ENCODE data around the gene RALB. TPM values are rescaled to one million over a fixed set of nuclear protein-coding genes. Genes with fewer than 3 reads are reported as not detected.

Gene RALB
- total RNA-seq, 1 donor from 2014 or later = 25.9 TPM

- peak overlapping the region; percentile 90 for H3K27ac Mint-ChIP-seq
- peaks cover 39% of the 10 kb centered on the region for H3K4me1 Mint-ChIP-seq
- DNase-seq (ENCODE audit: low spot score in 2 of 2, unreplicated experiment in 2 of 2) = peak; percentile 54 to 81
- H3K27me3 Mint-ChIP-seq (ENCODE audit: low read depth) = peaks cover 31% of the 10 kb centered on the region
- H3K36me3 Mint-ChIP-seq = no peaks in the 10 kb centered on the region
- peaks cover under 1% of the 10 kb centered on the region for H3K9me3 Mint-ChIP-seq
- H3K4me3 Mint-ChIP-seq = peak overlapping the region; percentile 95
- no peak for TF ChIP-seq CTCF (IDR thresholded peaks at IDR 0.05; ENCODE audit: unreplicated experiment)
Measured at GRCh38 chr2:120253021-120253882, 600 bp downstream of the RALB start.

GRCh38 chr2:120254178-120254577 lies 1.5 kb downstream of the RALB start:
- H3K27ac Mint-ChIP-seq = peak overlapping the region; percentile 66
- peaks cover 4% of the 10 kb centered on the region for H3K9me3 Mint-ChIP-seq
- H3K4me1 Mint-ChIP-seq = peaks cover 42% of the 10 kb centered on the region
- H3K27me3 Mint-ChIP-seq (ENCODE audit: low read depth) = peaks cover 27% of the 10 kb centered on the region
- no peak for DNase-seq (ENCODE audit: low spot score in 2 of 2, unreplicated experiment in 2 of 2)
- H3K36me3 Mint-ChIP-seq = peaks cover 3% of the 10 kb centered on the region
- H3K4me3 Mint-ChIP-seq = peak overlapping the region; percentile 95
- no peak for TF ChIP-seq CTCF (IDR thresholded peaks at IDR 0.05; ENCODE audit: unreplicated experiment)

GRCh38 chr2:120255071-120255470 lies 2.4 kb downstream of the RALB start:
- DNase-seq (ENCODE audit: low spot score in 2 of 2, unreplicated experiment in 2 of 2) = no peak
- peaks cover 18% of the 10 kb centered on the region for H3K27me3 Mint-ChIP-seq (ENCODE audit: low read depth)
- peak overlapping the region; percentile 3 for H3K4me3 Mint-ChIP-seq
- no peak for TF ChIP-seq CTCF (IDR thresholded peaks at IDR 0.05; ENCODE audit: unreplicated experiment)
- H3K36me3 Mint-ChIP-seq = peaks cover 4% of the 10 kb centered on the region
- peaks cover 42% of the 10 kb centered on the region for H3K4me1 Mint-ChIP-seq
- H3K27ac Mint-ChIP-seq = no peak overlapping the region
- H3K9me3 Mint-ChIP-seq = peaks cover 4% of the 10 kb centered on the region

GRCh38 chr2:120255986-120256650 lies 3.5 kb downstream of the RALB start:
- Mint-ChIP-seq H3K27ac (peak overlapping the region; percentile 4), H3K4me1 (peaks cover 42% of the 10 kb centered on the region), H3K9me3 (peaks cover 4% of the 10 kb centered on the region), H3K27me3 (ENCODE audit: low read depth) (peaks cover 7% of the 10 kb centered on the region), H3K36me3 (peaks cover 11% of the 10 kb centered on the region), H3K4me3 (no peak overlapping the region)
- TF ChIP-seq CTCF (IDR thresholded peaks at IDR 0.05; ENCODE audit: unreplicated experiment) = no peak
- DNase-seq (ENCODE audit: low spot score in 2 of 2, unreplicated experiment in 2 of 2) = no peak

- peaks cover 4% of the 10 kb centered on the region for H3K9me3 Mint-ChIP-seq
- TF ChIP-seq CTCF (IDR thresholded peaks at IDR 0.05; ENCODE audit: unreplicated experiment) = no peak
- H3K27ac Mint-ChIP-seq = no peak overlapping the region
- H3K4me3 Mint-ChIP-seq = no peak overlapping the region
- no peak for DNase-seq (ENCODE audit: low spot score in 2 of 2, unreplicated experiment in 2 of 2)
- peaks cover 3% of the 10 kb centered on the region for H3K27me3 Mint-ChIP-seq (ENCODE audit: low read depth)
- peaks cover 42% of the 10 kb centered on the region for H3K4me1 Mint-ChIP-seq
- peaks cover 11% of the 10 kb centered on the region for H3K36me3 Mint-ChIP-seq
Measured at GRCh38 chr2:120256651-120257000, 4.0 kb downstream of the RALB start.
